ENCODE results near the gene STIM1. TPM values are rescaled to one million over a fixed set of nuclear protein-coding genes. Genes with fewer than 3 reads are reported as not detected.

STIM1 gene
- total and polyA plus RNA-seq, 10 of the 15 experiments (the other 5 are each of a cell fraction or from before 2014, with no cell fraction given), result 8.6 to 57.7 (median 29.3) TPM

- TF ChIP-seq ZBTB33 (IDR thresholded peaks at IDR 0.05) (no peak), NBN (IDR thresholded peaks at IDR 0.05) (0 out of 2 replicates have a peak, but pooled peaks have one; percentile 67), ASH2L (IDR thresholded peaks at IDR 0.05; ENCODE audit: borderline replicate concordance, low read depth) (0 out of 2 replicates have a peak, but pooled peaks have one; percentile 2), ATF7 (IDR thresholded peaks at IDR 0.05; ENCODE audit: low read depth) (peak; percentile 92), SMAD5 (IDR thresholded peaks at IDR 0.05; ENCODE audit: low read depth) (0 out of 2 replicates have a peak, but pooled peaks have one; percentile 16), IRF3 (IDR thresholded peaks at IDR 0.05) (no peak), TCF12 (IDR thresholded peaks at IDR 0.05; ENCODE audit: low read depth, low read length) (no peak), ZNF687 (IDR thresholded peaks at IDR 0.05) (peak; percentile 44; the same call in 1 of the 2 replicates), FOXK2 (IDR thresholded peaks at IDR 0.05) (peak; percentile 88)
Observed at GRCh38 chr11:3854660-3854976, 846 bp upstream of the STIM1 start (continued).

Data from GM12878 (cell line).